GM12872 (cell line): ENCODE measurements around the gene CENPF.

Source experiments
- CTCF ChIP-seq: IDR thresholded peaks from 3 replicates; pipeline ENCODE4 v1.5.1; 2011; ENCODE audit warnings: low read depth, mild to moderate bottlenecking, low read length, moderate library complexity; ENCODE audit not compliant: insufficient read depth

Gene CENPF

GRCh38 chr1:214707306-214708087 lies 104.5 kb downstream of the CENPF start:
- TF ChIP-seq CTCF = no peak

- no peak for TF ChIP-seq CTCF
Observed at GRCh38 chr1:214708321-214708955, 105.4 kb downstream of the CENPF start.

- TF ChIP-seq CTCF = no peak
Observed at GRCh38 chr1:214709241-214709640, 106.2 kb downstream of the CENPF start.

GRCh38 chr1:214712737-214713136 lies 109.7 kb downstream of the CENPF start:
- TF ChIP-seq CTCF = no peak
